Lower leg skin (tissue), 4 donors: ENCODE measurements around the gene LAIR2. TPM values are rescaled to one million over a fixed set of nuclear protein-coding genes. Genes with fewer than 3 reads are reported as not detected.

Experiments used
- DNase-seq, 2 donors: peaks; one replicate each; pipeline ENCODE4 v3.0.0-alpha.2; 2019; ENCODE audit warnings: low spot score in 2 of 2
- H3K4me3 ChIP-seq: fragments of 200-600 bp; sonication (generic); 2 replicates; pipeline ENCODE4 v1.5.1; 2017; ENCODE audit warnings: mild to moderate bottlenecking, low read depth; ENCODE audit not compliant: poor library complexity, severe bottlenecking
- POLR2A ChIP-seq, 2 donors: fragments of 450-650 bp; IDR thresholded peaks; one replicate each; pipeline ENCODE4 v1.6.1; 2016 to 2017; ENCODE audit warnings: antibody characterized with exemption in 2 of 2, mild to moderate bottlenecking in 1 of 2, moderate library complexity in 1 of 2
- WGBS, 2 donors: methylation state at CpG; one replicate each; pipeline ENCODE4 v1.1.5; 2018; 5-methylcytosine and 5-hydroxymethylcytosine counted together
- intact Hi-C: fragments of 100-400 bp; cut with DNase I; formaldehyde crosslinking; loops from one replicate; pipeline ENCODE4 v1.15.0; 2023; ENCODE audit warnings: low total_unique reads
- total RNA-seq, 4 donors: library from RNA; depleted of rRNA; stranded (reverse); fragments of >200 nt; gene quantifications; one replicate each; pipeline ENCODE4 v1.1.0, GENCODE V29; 2016
- TF ChIP-seq, protein P1 (sequence below), 3 donors: fragments of 450-650 bp; IDR thresholded peaks; one replicate each; pipeline ENCODE4 v1.5.1; 2016; ENCODE audit warnings: antibody characterized with exemption in 3 of 3, mild to moderate bottlenecking in 3 of 3, moderate library complexity in 2 of 3

LAIR2 gene, protein sequence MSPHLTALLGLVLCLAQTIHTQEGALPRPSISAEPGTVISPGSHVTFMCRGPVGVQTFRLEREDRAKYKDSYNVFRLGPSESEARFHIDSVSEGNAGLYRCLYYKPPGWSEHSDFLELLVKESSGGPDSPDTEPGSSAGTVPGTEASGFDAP
- total RNA-seq: not detected

DNA sequence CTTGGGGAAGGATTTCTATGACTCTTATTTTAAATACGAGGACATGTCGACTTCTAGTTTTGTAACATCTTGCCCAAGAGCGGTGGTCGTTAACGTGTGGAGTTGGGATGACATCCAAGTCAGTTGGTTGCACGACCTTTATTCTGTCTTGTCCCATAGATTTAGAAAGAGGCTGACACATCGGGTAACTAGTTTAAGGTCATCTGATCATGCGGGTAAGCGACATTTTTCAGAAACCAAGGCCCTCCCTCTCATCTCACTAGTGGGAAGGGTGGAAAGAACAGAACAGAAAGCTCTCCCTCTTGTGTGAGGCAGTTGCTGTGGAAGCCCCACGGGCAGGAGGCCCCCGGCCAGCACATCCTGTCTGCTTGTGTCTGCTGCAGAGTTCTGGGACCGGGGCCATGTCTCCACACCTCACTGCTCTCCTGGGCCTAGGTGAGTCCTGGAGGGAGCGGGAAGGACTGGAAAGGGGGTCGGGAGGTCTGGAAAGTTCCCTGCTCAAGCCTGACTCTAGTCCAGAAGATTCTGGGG lies at the start of gene LAIR2:
TSS of gene LAIR2 (plus strand) at position 314 of the 531 bp plus-strand sequence. CDS start at position 402, 88 bp downstream.
- DNase-seq: no peak
- intact Hi-C loops: no loop called here
- H3K4me3 ChIP-seq: no peak within 1 kb of the TSS
- no peak for TF ChIP-seq POLR2A (IDR thresholded peaks at IDR 0.05)
- WGBS, 2 donors: 57 to 64% methylated on average over 14 of the region's 14 CpGs

DNA sequence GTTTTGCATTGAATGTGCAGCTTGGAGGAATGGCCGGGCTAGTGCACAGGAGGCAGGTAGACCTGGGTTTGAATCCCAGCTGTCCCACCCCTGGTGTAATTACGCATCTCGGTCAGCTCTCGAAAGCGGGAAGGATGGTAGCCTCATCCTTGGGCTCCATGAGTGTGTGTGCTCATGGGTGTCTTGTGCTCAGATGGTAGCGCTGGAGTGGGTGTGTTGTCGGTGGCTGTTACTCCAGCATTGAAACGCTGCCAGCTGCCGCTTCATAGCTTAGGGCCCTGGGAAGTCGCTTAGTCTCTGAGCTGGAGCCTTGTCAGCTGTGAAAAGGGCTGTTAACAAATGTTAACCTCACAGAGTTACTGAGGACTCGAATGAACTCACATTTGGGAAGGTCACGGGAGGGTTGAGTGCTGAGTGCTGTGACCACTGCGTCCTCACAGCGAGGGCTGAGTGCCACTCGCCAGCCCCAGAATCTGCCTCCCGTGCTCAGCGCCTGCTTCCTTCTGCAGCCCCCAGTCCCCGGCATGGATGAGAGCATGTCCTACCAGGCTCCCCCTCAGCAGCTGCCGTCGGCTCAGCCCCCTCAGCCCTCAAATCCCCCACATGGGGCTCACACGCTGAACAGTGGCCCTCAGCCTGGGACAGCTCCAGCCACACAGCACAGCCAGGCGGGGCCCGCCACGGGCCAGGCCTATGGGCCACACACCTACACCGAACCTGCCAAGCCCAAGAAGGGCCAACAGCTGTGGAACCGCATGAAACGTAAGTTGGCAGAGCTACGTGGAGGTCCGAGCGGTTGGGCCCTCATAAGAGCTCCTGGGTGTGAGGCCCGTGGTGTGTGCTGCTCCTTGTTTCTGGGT lies 48.5 kb upstream of the LAIR2 start:
- intact Hi-C loops: no loop called here
- TF ChIP-seq, protein P1, sequence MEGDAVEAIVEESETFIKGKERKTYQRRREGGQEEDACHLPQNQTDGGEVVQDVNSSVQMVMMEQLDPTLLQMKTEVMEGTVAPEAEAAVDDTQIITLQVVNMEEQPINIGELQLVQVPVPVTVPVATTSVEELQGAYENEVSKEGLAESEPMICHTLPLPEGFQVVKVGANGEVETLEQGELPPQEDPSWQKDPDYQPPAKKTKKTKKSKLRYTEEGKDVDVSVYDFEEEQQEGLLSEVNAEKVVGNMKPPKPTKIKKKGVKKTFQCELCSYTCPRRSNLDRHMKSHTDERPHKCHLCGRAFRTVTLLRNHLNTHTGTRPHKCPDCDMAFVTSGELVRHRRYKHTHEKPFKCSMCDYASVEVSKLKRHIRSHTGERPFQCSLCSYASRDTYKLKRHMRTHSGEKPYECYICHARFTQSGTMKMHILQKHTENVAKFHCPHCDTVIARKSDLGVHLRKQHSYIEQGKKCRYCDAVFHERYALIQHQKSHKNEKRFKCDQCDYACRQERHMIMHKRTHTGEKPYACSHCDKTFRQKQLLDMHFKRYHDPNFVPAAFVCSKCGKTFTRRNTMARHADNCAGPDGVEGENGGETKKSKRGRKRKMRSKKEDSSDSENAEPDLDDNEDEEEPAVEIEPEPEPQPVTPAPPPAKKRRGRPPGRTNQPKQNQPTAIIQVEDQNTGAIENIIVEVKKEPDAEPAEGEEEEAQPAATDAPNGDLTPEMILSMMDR (IDR thresholded peaks at IDR 0.05): no peak
- no peak for TF ChIP-seq POLR2A (IDR thresholded peaks at IDR 0.05)
- DNase-seq: peak in 1 of 2 donors; percentile 83
- no peak overlapping the region for H3K4me3 ChIP-seq
- 83 to 86% methylated on average over 19 to 31 of the region's 31 CpGs for WGBS, 2 donors

DNA sequence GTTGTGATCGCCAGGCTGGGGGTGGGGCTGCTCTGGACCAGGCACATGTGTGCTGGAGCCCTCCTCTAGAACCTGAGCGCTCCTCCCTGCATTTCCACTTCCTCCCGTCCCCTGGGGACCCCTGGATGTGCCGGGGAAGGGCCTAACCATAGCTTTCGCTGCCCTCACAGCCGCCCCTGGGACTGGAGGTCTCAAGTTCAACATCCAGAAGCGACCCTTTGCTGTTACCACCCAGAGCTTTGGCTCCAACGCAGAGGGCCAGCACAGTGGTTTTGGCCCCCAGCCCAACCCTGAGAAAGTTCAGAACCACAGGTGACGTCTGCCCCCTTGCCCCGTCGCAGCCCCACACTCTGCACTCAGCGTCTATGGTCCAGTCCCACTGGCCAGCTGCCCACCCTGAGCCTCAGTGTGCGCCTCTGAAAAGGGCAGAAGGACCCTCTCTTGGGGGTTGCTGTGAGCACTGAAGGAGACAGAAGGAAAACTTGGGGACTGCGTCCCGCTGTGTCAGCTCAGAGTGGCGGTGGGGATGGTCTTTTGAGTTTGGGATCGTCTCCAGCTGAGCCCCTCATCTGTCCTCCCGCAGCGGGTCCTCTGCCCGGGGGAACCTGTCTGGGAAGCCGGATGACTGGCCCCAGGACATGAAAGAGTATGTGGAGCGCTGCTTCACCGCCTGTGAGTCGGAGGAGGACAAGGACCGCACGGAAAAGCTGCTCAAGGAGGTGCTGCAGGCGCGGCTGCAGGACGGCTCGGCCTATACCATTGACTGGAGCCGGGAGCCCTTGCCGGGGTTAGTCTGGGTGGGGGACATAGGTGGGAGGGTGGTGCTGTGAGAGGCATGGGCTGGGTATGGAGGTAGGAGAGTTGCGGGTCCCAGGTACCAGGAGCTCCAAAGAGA lies 47.6 kb upstream of the LAIR2 start:
- 90 to 92% methylated on average over 32 to 33 of the region's 33 CpGs for WGBS, 2 donors

DNA sequence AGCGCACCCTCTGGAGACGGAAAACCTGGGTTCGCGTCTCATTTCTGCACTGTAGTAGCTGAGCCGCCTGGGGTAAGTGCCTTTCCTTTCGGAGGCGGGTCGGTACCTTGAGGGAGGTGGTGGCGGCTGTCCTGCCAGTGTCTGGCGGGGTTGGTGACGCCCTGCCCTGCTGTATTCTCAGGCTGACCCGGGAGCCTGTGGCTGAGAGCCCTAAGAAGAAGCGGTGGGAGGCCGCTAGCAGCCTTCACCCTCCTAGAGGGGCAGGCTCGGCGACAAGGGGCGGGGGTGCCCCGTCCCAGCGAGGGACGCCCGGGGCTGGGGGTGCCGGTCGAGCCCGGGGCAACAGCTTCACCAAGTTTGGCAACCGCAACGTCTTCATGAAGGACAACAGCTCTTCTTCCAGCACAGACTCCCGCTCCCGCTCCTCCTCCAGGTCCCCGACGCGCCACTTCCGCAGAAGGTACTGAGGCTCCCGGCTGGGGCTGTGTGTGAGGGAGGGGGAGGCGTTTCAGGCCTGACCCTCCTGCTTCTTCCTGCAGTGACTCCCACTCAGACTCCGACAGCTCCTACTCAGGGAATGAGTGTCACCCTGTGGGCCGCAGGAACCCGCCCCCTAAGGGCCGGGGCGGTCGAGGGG lies 46.7 kb upstream of the LAIR2 start:
- WGBS, 2 donors: 92 to 93% methylated on average over 31 to 40 of the region's 40 CpGs
- H3K4me3 ChIP-seq: no peak overlapping the region
- TF ChIP-seq, protein P1 (IDR thresholded peaks at IDR 0.05): no peak
- TF ChIP-seq POLR2A (IDR thresholded peaks at IDR 0.05): no peak
- intact Hi-C loops: no loop called here
- peak in 1 of 2 donors; percentile 81 for DNase-seq

More for the DNA sequence above, 47.6 kb upstream of the LAIR2 start:
- intact Hi-C loops: no loop called here
- no peak overlapping the region for H3K4me3 ChIP-seq
- DNase-seq: peak in 1 of 2 donors; percentile 85
- no peak for TF ChIP-seq POLR2A (IDR thresholded peaks at IDR 0.05)
- TF ChIP-seq, protein P1 (IDR thresholded peaks at IDR 0.05): no peak

DNA sequence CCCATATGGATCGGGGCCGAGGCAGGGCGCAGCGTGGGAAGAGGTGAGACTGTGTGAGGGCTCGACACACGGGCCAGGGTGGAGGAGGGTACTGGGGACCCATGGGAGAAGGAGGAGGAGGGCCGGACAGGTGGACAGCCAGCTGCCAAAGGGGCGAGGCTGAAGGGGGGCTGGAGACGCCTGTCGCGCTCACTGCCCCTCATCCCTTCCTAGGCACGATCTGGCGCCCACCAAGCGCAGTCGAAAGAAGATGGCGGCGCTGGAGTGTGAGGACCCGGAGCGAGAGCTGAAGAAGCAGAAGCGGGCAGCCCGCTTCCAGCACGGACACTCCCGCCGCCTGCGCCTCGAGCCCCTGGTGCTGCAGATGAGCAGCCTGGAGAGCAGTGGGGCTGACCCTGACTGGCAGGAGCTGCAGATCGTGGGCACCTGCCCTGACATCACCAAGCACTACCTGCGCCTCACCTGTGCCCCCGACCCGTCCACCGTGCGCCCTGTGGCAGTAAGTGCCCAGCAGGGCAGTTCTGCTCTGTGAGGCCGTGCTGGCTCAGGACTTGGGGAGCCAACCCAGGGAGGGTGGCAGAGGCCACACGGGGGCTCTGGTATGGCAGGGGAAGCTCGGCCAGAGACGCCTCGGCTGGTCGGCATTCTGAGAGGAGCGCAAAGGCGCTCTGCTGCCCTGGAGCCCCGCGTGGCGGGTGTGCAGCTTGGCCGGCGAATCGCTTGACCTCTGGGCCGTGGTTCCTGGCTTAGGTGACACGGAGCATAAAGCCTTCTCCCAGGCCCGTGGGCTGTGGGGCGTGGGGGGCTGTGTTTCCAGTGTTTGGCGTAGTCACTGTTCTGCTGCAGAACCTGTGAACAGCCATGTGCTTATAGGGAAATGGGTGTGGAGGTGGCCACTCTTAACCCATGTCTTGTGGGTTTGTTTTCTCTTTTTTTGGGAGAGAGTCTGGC lies 45.9 kb upstream of the LAIR2 start:
- intact Hi-C loops: no loop called here
- WGBS, 2 donors: 92% methylated on average over 51 of the region's 51 CpGs
- no peak overlapping the region for H3K4me3 ChIP-seq
- TF ChIP-seq POLR2A (IDR thresholded peaks at IDR 0.05): no peak
- TF ChIP-seq, protein P1 (IDR thresholded peaks at IDR 0.05): no peak
- peak in 1 of 2 donors; percentile 80 for DNase-seq
